ENCODE results near the gene ANKRD35.
"Not testable (repeated sequence)": the region's sequence is repeated elsewhere in the genome, so short reads cannot be mapped to it uniquely, and the experiment has no call there.

ANKRD35 gene

DNA sequence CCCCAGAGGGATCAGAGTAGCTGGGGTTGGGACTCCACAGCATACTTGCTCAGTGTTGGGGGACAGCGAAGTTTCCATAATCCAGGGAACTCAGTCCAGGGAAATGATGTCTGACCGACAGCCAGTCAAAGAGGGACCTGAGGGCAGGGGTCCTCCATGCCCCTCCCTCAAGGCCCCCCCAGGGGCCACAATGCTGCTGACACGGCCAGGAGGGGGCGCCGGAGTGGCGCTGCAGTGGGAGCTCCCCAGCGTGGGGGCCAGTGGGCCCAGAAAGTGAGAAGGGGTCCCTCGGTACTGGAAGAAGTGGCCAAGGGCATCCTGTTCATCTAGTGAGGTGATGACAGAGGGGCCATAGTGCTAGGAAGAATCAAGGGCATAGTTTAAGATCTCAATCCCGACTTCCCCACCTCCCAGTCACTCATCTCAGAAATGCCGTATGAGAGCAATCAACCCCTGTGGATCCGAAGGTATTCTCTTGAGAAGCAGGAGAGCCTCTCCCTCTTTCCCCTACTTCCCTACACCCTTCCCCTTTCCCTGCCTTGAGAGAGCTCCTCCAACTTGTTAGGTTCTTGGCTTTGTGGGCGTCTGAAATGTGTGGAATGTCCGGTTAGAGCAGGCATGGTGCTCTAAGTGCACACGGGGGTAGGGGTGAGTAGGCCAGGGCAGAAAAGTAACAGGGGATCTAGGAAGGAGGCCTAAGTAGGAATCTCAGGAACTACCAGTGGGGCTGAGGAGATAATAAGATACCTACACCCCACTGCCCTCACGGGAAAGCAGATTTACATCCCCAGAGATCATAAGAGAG is 36.1 kb downstream of the ANKRD35 start:
- DNase-seq = no peak

GRCh38 chr1:145847827-145848226 is 37.8 kb downstream of the ANKRD35 start:
- DNase-seq = no peak

DNA sequence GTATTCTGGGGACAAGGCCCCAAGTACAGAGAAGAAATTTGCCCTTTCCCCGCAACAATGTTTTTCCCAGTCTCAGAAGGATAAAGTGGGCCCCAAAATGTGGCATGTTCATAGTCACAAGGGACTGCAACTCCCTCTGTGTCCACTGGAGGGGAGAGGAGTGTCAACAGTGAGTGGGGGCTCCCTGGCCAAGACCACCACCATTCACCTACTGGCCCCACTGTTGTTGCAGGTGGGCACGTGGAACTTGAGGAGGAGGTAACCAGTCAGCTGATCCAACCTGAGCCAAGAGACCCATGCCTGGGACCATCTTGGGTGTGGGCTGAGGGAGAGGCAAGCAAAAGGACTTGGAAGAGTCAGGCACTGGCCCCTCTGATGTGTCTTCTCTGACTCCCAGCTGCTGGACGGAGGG is 39.5 kb downstream of the ANKRD35 start:
- no peak for DNase-seq

DNA sequence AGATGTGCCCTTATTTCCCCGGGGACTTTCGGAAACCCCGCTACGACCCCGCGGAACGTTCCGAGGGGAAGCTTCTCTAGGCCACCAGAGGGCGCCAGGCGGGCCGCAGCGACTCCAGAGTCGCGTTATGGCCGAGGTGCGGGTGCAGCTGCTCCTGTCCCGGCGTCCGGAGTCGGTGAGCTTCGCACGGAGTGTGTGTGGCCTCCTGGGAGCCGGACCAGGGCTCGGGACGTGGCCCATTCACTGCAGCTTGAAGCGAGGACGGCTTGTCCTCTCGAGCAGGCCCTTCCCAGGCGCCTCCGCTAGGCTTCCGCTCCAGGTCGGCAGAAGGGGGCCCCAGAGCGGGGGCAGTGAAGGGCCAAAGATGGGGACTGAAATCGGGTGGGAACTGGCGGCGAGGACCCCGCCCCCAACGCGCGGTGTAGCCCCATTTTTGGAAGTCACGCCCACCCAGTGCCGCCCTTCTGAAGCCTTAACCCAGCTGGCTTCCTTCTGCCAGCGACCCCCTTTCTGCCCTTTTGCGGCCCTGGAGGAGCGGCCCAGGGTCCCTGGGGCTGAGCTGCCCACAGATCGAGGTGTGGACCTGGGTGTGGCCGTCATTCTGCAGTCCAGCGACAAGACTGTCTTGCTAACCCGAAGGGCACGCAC is 40.0 kb downstream of the ANKRD35 start, which contains the start of gene NUDT17:
NUDT17 (plus strand) TSS at position 117 of the 648 bp plus-strand sequence; CDS start at position 128, 11 bp downstream.
- peak; percentile 47 for DNase-seq

- no peak for DNase-seq
Observed at GRCh38 chr1:145845144-145845513, 40.5 kb downstream of the ANKRD35 start.

- no peak for DNase-seq
Observed at GRCh38 chr1:145843031-145843430, 42.6 kb downstream of the ANKRD35 start.

GRCh38 chr1:145837656-145838055 is 48.0 kb downstream of the ANKRD35 start:
- DNase-seq = no peak

- not testable (repeated sequence) for DNase-seq
Observed at GRCh38 chr1:145830810-145831209, 54.9 kb downstream of the ANKRD35 start.

- no peak for DNase-seq
Observed at GRCh38 chr1:145828367-145829026, 57.2 kb downstream of the ANKRD35 start.

GRCh38 chr1:145827966-145828365 is 57.7 kb downstream of the ANKRD35 start:
- DNase-seq = no peak

- no peak for DNase-seq
Observed at GRCh38 chr1:145826030-145826429, 59.6 kb downstream of the ANKRD35 start.

- DNase-seq = no peak
Observed at GRCh38 chr1:145824499-145824842, 61.2 kb downstream of the ANKRD35 start.

DNA sequence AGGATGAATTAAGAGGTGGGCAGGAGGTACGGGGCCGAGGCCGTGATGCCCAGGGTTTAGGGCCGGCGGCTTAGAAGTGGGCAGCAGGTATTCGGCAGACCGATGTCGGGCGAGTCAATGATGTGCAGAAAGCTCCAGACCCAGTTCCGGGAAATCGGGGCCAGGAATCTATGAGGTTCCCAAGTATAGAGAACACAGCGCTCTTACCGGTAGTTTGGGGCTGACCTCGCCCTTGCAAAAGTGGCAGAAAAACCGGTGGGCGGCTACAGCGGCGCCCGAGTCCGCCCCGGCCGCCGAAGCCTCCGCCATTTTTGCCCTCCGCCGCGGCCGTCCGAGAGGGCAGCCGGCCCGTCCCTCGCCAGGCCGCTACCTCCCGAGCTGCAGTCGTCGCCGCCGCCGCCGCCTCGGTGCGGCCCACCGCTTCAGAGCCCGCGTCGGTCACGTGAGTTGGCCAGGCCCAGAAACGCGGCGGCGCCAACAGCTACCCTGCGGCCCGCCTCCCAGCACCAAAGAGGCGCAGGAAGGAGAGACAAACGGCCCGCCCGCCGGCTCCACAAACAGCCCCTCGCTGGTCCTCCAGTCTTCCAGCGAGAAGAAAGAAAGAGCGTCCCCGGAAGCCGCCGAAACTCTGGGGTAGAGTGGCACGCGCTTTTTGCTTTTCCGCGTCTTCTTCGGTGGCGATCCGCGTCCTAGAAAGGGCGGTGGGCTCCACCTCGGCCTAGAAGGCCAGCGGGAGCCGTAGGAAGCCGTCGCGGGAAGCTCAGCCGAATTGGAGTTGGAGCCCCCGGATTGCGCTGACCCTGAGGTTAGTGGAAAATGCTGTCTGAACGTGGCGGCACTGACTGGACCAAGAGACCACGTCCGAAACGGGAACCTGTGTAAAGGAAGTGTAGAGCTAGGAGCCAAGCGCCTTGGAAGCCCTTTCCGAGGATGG is 61.8 kb downstream of the ANKRD35 start, which contains the start of the genes POLR3C and RNF115:
POLR3C (plus strand) TSS at position 636 of the 934 bp plus-strand sequence. CDS start 1,577 bp downstream, outside the sequence.
RNF115 (minus strand) TSS at position 531 of the 934 bp plus-strand sequence; CDS start at position 309, 222 bp downstream.
- DNase-seq = peak; percentile 75

GRCh38 chr1:145822779-145823331 is 62.8 kb downstream of the ANKRD35 start:
- DNase-seq = not testable (repeated sequence)

DNA sequence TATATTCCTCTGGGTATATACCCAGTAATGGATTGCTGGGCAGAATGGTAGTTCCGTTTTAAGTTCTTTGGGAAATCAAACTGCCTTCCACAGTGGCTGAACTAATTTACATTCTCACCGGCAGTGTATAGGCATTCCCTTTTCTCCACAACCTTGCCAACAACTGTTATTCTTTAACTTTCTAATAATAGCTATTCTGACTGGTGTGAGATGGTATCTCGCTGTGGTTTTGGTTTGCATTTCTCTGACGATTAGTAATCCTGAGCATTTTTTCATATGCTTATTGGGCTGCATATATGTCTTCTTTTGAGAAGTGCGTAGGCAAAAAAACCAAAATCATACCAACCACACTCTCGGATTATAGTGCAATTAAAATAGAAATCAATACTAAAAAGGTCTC is 67.6 kb downstream of the ANKRD35 start:
- not testable (repeated sequence) for DNase-seq

All from activated gamma-delta T cell (primary cell).